NCI-H748 treated with DMSO at 0.1 percent for 48 hours (cell line): ENCODE results near the gene ZNF521.

ENCODE experiments used
- DNase-seq: peaks from one replicate; lab custom pipeline; 2025; lab: John Stamatoyannopoulos, UW

Gene ZNF521

GRCh38 chr18:25167612-25168410 is 184.2 kb downstream of the ZNF521 start:
- DNase-seq: no peak

DNA sequence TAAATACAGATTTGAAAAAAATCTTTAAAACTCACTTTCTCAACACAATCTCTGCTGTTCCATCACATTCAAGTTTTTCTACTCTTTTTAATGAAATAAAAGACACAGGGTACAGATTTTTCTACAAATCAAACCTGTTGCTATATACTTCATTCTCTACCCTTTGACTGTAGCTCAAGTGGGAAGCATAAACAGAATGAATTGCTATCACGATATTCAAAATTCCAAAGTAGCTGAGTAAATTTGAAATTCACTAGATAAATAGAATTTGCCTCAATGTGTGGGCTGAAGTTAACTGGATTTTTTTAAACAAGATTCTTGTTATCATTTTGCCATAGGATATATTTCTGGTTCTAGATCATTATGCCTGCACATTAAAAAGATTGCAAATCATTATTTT is 185.9 kb downstream of the ZNF521 start:
- DNase-seq: no peak

- DNase-seq: peak; percentile 15
These were observed 186.8 kb downstream of the ZNF521 start for GRCh38 chr18:25164848-25165811.

- no peak for DNase-seq
These were observed 187.6 kb downstream of the ZNF521 start for GRCh38 chr18:25164211-25164847.

GRCh38 chr18:25153426-25153825 is 198.5 kb downstream of the ZNF521 start:
- DNase-seq: no peak

DNA sequence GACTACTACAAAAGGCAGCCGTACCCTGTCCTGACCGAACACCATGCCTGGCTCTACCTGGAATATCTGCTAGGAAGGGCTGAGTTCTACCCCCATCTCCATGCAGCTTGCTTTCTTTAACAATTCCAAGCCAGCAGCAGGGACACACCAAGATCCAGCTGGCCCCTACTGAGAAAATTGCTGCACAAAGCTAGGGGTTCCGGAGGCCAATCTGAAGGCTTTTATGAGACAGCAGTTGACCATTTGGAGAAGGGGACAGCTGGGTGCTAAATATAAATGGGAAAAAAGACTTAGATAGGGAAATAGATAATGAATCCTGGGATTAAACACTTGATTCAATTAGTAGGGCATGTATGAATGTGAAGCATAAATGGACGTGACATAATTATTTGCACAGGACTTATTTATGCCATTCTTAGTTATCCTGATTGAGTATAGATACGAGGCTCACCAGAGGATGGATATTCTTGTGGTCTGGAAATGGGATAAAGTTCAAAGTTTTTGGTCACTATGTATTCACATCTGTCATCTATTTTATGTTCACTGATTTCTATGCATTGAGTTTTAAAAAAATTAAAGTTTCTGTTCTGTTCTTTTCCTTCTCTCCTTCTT is 204.0 kb downstream of the ZNF521 start:
- no peak for DNase-seq

GRCh38 chr18:25146512-25146910 is 205.5 kb downstream of the ZNF521 start:
- no peak for DNase-seq

DNA sequence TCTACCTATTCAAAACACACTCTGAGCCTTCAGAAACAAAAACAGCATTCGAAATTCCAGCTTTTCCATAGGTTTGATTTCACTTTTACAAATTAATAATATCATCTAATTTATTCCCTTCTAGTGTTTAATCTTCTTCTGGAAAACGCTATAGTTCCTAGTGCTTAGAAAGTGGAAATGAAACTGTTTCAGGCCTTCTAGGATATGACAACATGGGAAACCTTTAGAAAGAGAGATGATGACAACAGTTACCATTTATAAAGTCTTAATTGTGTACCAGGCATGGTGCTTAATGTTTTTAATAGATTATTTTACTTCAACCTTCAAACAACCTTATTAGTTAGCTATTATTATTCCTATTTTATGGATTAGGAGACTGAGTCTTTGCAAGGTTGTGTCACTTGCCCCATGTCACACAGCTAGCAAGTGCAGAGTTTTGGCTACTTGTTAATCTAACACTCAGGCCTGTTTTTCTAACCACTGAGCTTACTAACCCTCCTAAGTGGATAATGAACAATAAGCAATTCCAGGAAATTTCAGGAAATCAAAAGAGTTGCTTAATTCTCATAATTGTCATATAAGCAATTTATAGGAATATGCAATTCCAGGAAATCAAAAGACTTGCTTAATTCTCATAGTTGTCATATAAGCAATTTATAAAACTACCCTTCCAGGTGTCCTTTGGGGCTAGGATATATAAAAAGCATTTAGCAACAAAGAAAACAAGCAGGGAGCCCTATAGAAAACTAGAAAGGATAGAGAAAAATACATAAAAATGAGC is 206.0 kb downstream of the ZNF521 start:
- DNase-seq: no peak

DNA sequence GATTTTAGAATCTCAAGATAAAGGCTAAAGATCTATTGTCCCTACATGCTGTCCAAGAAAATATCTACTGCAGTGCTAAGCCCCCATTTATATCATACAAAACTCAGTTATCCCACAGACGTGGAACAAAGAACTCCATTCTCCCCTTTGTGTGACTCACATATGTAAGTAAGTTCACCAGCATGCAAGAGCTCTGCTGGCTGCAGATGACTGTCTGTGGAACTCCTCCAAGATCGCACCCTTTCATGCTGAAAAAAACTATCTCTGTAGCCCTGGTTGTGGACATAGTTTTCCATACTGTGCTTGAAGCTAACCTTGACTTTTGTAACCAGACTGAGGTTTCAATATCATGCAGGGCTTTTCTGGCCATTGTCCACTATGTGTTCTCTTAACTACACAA is 207.1 kb downstream of the ZNF521 start:
- no peak for DNase-seq

- no peak for DNase-seq
These were observed 210.1 kb downstream of the ZNF521 start for GRCh38 chr18:25141886-25142285.

- no peak for DNase-seq
These were observed 210.6 kb downstream of the ZNF521 start for GRCh38 chr18:25141399-25141798.

DNA sequence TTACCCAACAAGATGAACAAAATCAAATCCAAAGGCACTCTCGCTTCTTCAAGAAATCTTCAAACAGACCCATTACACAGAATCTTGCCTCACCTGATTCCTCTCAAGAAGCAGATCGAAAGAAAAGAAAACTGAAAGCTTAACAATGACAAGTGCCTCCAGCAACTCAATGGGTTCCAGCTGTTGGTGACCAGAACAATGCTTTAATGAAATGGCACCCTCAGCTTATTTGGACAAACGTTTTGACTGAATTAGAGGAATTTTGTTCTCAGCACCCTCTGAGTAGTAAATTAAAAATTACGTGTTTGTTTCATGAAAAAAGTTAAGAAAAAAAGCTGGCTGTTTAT is 211.0 kb downstream of the ZNF521 start:
- no peak for DNase-seq

DNA sequence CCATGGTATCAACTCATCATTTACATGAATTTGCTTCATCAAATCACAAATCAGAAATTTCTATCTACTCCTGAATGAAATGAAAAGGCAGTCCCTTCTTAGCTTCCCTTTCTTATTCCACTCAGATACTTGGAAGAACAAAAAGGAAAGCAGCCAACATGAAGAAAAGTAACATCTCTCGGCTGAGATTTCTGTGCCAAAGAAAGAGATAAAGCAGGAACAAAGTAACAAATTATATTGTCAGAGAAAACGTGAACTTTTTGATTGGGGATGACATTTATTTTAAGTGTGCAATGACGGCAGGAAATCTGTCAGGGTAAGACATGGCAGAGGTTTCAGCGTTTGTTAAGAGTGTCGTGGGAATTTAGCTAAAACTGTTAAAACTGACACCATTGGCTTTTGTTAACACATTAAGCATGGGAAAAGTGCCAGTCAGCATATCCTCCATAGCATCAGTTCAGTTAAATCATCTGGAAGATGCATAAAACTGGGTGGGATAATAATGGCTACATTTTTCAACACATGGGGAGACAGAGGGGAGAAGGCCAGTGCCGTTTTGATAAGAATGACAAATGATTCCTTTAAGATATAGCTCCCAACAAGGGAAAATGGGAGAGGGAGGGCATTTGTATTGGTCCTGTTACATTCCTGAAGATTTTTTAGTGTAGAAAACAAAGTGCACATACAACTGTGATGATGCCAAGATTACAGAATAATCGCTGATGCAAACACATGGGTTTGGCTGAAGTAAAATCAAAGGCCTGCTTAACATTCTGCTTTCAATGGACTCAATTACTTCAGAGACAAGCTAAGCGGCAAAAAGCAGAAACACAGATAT is 211.6 kb downstream of the ZNF521 start:
- no peak for DNase-seq

GRCh38 chr18:25137197-25137472 is 214.8 kb downstream of the ZNF521 start:
- no peak for DNase-seq

GRCh38 chr18:25136416-25137196 is 215.4 kb downstream of the ZNF521 start:
- no peak for DNase-seq

- no peak for DNase-seq
These were observed 217.1 kb downstream of the ZNF521 start for GRCh38 chr18:25134861-25135260.

- no peak for DNase-seq
These were observed 218.1 kb downstream of the ZNF521 start for GRCh38 chr18:25133879-25134278.

DNA sequence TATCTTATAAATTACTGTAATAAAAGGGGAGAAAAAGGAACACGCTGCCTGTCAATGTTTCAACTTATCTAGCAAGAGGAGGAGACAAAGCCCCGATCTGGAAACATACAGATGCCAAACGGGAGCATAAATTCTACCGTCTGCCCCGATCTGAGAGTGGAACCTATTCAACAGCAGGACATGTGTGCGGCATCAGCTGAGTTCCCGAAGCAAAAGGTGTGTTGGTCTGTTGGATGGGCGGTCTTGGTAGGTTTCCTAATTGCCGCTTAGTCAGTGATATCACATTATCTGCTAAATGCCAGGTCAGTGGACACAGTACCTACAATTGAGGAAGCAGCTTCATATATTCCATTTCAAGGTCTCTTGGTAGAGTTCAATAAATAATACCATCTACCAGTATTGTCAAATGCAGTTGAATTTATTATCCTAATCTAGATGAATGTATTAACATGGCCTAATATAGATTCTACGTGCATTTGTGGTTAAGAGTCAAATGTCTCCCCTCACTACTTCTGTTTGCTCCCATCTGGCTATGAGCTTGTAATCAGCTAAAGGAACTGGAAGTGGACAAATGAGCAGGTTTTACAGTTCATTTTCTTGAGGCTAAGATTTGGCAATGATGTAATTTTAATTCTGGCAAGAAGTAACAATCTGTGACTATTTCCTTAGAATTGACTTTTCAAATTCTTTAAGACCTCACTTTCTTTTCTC is 219.0 kb downstream of the ZNF521 start:
- no peak for DNase-seq

GRCh38 chr18:25126751-25127150 is 225.2 kb downstream of the ZNF521 start:
- no peak for DNase-seq
